Kidney (tissue), 14 donors: ENCODE data around the gene ITGB4. TPM values are rescaled to one million over a fixed set of nuclear protein-coding genes. Genes with fewer than 3 reads are reported as not detected.

Source experiments
- DNase-seq, 5 donors: peaks; one replicate each; pipeline ENCODE4 v3.0.0-alpha.2; 2013 to 2020
- FAIRE-seq: peaks from 2 replicates; lab custom pipeline; 2012; peaks lifted over from hg19 to GRCh38; lab: Jason Lieb, UNC
- H3K27ac ChIP-seq, 2 donors: one replicate each; pipeline ENCODE4 v1.7.0; 2013; ENCODE audit warnings: low read depth in 2 of 2, low read length in 2 of 2, inconsistent platforms in 1 of 2
- H3K27me3 ChIP-seq: one replicate; pipeline ENCODE4 v1.7.1; 2013; ENCODE audit warnings: low read length, inconsistent platforms; ENCODE audit not compliant: control insufficient read depth, insufficient read depth
- H3K36me3 ChIP-seq, 3 donors: one replicate each; pipeline versions ENCODE4 v1.7.0 to v1.7.1; 2013; ENCODE audit warnings: low read length in 3 of 3, control low read depth in 1 of 3, inconsistent platforms in 1 of 3; ENCODE audit not compliant: insufficient read depth in 3 of 3, control insufficient read depth in 2 of 3
- H3K4me1 ChIP-seq, 3 donors: one replicate each; pipeline versions ENCODE4 v1.7.0 to v1.7.1; 2013; ENCODE audit warnings: low read length in 3 of 3, inconsistent platforms in 1 of 3, low read depth in 1 of 3; ENCODE audit not compliant: control insufficient read depth in 2 of 3, insufficient read depth in 2 of 3
- H3K4me3 ChIP-seq, 3 donors: one replicate each; pipeline versions ENCODE4 v1.7.0 to v1.8.1; 2013; ENCODE audit warnings: low read length in 3 of 3, control low read depth in 1 of 3, inconsistent platforms in 1 of 3
- H3K9ac ChIP-seq, 3 donors: one replicate each; pipeline versions ENCODE4 v1.7.0 to v1.7.1; 2013; ENCODE audit warnings: low read length in 3 of 3, control low read depth in 1 of 3, inconsistent platforms in 1 of 3
- H3K9me3 ChIP-seq, 3 donors: one replicate each; pipeline versions ENCODE4 v1.7.0 to v1.7.1; 2013; ENCODE audit warnings: low read length in 3 of 3, control low read depth in 1 of 3, inconsistent platforms in 1 of 3; ENCODE audit not compliant: control insufficient read depth in 2 of 3, insufficient read depth in 1 of 3
- CTCF ChIP-seq: IDR thresholded peaks from 3 replicates; pipeline ENCODE4 v1.5.1; 2012; ENCODE audit warnings: mild to moderate bottlenecking, moderate library complexity, borderline replicate concordance; ENCODE audit not compliant: insufficient read depth; ENCODE audit errors: extremely low read depth
- intact Hi-C: fragments of 100-400 bp; cut with DNase I; formaldehyde crosslinking; loops from one replicate; pipeline ENCODE4 v1.11.1; 2022
- polyA plus RNA-seq: library from polyadenylated mRNA; stranded (reverse); fragments of 350-450 nt; fragmentation: Illumina TruSeq; extraction: RNeasy Lipid Tissue Mini Kit (QIAGEN cat#74804); gene quantifications from one replicate; pipeline ENCODE4 v1.2.3, GENCODE V29; 2014; ENCODE audit warnings: low read depth, low replicate concordance; ENCODE audit not compliant: insufficient read depth
- total RNA-seq: library from RNA; stranded (reverse); fragmentation: NEBNext Ultra II Directional; extraction: Animal tissue kit (Norgen Biotek cat#: 25700); gene quantifications from one replicate; pipeline ENCODE4 v1.2.1, GENCODE V29; 2021
- donor health status: control.
- donor health status: control.
- donor health status: control.
- donor health status: control.
- donor health status: control.
- donor health status: DM: yes; HTN: yes; CAD: no.
- donor health status: Normal renal cell carcinoma (clear cell type).

ITGB4 gene
- total and polyA plus RNA-seq, 2 donors from 2014 or later: 15.7 to 149 TPM

GRCh38 chr17:75676461-75676860 is 44.8 kb upstream of the ITGB4 start:
- H3K36me3 ChIP-seq: peaks cover 0 to 35% (median 16%) of the 10 kb centered on the region in 3 donors
- FAIRE-seq: no peak
- intact Hi-C loops: no loop called here

GRCh38 chr17:75679706-75680211 is 41.5 kb upstream of the ITGB4 start:
- intact Hi-C loops: loop anchor here (10.0 kb wide), 1 partner anchor 55 kb away; no protein-coding TSS in a partner anchor
- no peak overlapping the region for H3K9ac ChIP-seq
- no peaks in the 10 kb centered on the region for H3K9me3 ChIP-seq
- FAIRE-seq (no peak), DNase-seq (peak in 1 of 5 donors; percentile 77)
- TF ChIP-seq CTCF: peak; percentile 21
- peaks cover 0 to under 1% (median 0%) of the 10 kb centered on the region in 3 donors for H3K4me1 ChIP-seq
- H3K36me3 ChIP-seq: peaks cover 0 to 11% (median 10%) of the 10 kb centered on the region in 3 donors
- no peak overlapping the region for H3K27ac ChIP-seq
- H3K4me3 ChIP-seq: no peak overlapping the region
- H3K27me3 ChIP-seq: no peaks in the 10 kb centered on the region

More at GRCh38 chr17:75676461-75676860, 44.8 kb upstream of the ITGB4 start:
- Histone ChIP-seq H3K9ac (no peak overlapping the region), H3K4me3 (no peak overlapping the region), H3K9me3 (no peaks in the 10 kb centered on the region), H3K27me3 (no peaks in the 10 kb centered on the region), H3K27ac (no peak overlapping the region), H3K4me1 (no peaks in the 10 kb centered on the region)
- no peak for TF ChIP-seq CTCF
- DNase-seq: no peak

GRCh38 chr17:75680431-75680830 is 40.8 kb upstream of the ITGB4 start:
- DNase-seq (no peak), FAIRE-seq (no peak)
- intact Hi-C loops: loop anchor here (10.0 kb wide), 1 partner anchor 54 kb away; no protein-coding TSS in a partner anchor
- Histone ChIP-seq H3K4me1 (peaks cover 0 to 4% (median 2%) of the 10 kb centered on the region in 3 donors), H3K27me3 (no peaks in the 10 kb centered on the region), H3K36me3 (peaks cover 0 to 12% (median 11%) of the 10 kb centered on the region in 3 donors), H3K4me3 (no peak overlapping the region), H3K27ac (no peak overlapping the region), H3K9me3 (no peaks in the 10 kb centered on the region), H3K9ac (no peak overlapping the region)
- no peak for TF ChIP-seq CTCF

- peaks cover 0 to 4% (median 3%) of the 10 kb centered on the region in 3 donors for H3K4me1 ChIP-seq
- no peak overlapping the region for H3K9ac ChIP-seq
- H3K27me3 ChIP-seq: no peaks in the 10 kb centered on the region
- no peaks in the 10 kb centered on the region for H3K9me3 ChIP-seq
- H3K27ac ChIP-seq: no peak overlapping the region
- TF ChIP-seq CTCF: no peak
- no peak overlapping the region for H3K4me3 ChIP-seq
- intact Hi-C loops: loop anchor here (10.0 kb wide), 1 partner anchor 54 kb away; no protein-coding TSS in a partner anchor
- FAIRE-seq: no peak
- no peak for DNase-seq
- H3K36me3 ChIP-seq: peaks cover 0 to 11% (median 9%) of the 10 kb centered on the region in 3 donors
Observed at GRCh38 chr17:75681289-75681688, 40.0 kb upstream of the ITGB4 start.
